ENCODE measurements around the gene SLC13A3. TPM values are rescaled to one million over a fixed set of nuclear protein-coding genes. Genes with fewer than 3 reads are reported as not detected.
A peak's percentile ranks its signal among the peaks of the same experiment; 100 is the strongest.

SLC13A3 gene
- total and polyA plus RNA-seq, 2 donors from 2014 or later = 31.5 to 241 TPM

DNA sequence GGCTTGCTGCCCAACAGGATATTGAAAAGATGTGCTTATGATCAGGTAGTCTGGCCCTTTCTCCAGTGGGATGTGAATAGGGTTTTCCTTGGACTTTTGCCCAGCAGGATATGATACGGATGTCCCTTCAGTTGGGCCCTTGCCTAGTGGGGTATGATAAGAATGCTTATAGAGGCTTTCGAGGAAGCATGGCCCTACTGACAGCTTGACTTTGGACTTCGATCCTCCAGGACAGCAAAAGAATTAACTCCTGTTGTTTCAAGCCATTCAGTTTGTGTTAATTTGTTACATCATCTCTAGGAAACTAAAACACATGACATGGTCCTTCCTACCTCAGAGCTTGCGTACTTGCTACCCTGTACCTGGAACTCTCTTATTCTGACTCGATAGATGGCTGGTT is 128.2 kb downstream of the SLC13A3 start:
- H3K27ac ChIP-seq (ENCODE audit: low read depth in 2 of 2, low read length in 2 of 2) = no peak overlapping the region
- DNase-seq = no peak
- intact Hi-C loops (cut with DNase I) = loop anchor here (5.0 kb wide), 1 partner anchor 154 kb away; no protein-coding TSS in a partner anchor
- TF ChIP-seq, protein P1, sequence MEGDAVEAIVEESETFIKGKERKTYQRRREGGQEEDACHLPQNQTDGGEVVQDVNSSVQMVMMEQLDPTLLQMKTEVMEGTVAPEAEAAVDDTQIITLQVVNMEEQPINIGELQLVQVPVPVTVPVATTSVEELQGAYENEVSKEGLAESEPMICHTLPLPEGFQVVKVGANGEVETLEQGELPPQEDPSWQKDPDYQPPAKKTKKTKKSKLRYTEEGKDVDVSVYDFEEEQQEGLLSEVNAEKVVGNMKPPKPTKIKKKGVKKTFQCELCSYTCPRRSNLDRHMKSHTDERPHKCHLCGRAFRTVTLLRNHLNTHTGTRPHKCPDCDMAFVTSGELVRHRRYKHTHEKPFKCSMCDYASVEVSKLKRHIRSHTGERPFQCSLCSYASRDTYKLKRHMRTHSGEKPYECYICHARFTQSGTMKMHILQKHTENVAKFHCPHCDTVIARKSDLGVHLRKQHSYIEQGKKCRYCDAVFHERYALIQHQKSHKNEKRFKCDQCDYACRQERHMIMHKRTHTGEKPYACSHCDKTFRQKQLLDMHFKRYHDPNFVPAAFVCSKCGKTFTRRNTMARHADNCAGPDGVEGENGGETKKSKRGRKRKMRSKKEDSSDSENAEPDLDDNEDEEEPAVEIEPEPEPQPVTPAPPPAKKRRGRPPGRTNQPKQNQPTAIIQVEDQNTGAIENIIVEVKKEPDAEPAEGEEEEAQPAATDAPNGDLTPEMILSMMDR (IDR thresholded peaks at IDR 0.05; ENCODE audit: borderline replicate concordance, extremely low read depth, insufficient read depth) = no peak
- FAIRE-seq = no peak
- H3K4me3 ChIP-seq (ENCODE audit: low read length in 3 of 3) = no peak overlapping the region
- H3K4me1 ChIP-seq (ENCODE audit: control insufficient read depth in 2 of 3, insufficient read depth in 2 of 3, low read depth in 1 of 3, low read length in 3 of 3) = peaks cover 0 to 3% (median 0%) of the 10 kb centered on the region in 3 donors
- no peaks in the 10 kb centered on the region for H3K27me3 ChIP-seq (ENCODE audit: control insufficient read depth, insufficient read depth, low read length)
- H3K9ac ChIP-seq (ENCODE audit: low read length in 3 of 3) = no peak overlapping the region
- no peaks in the 10 kb centered on the region for H3K9me3 ChIP-seq (ENCODE audit: control insufficient read depth in 2 of 3, insufficient read depth in 1 of 3, low read length in 3 of 3)
- H3K36me3 ChIP-seq (ENCODE audit: control insufficient read depth in 2 of 3, insufficient read depth in 3 of 3, low read length in 3 of 3) = no peaks in the 10 kb centered on the region

DNA sequence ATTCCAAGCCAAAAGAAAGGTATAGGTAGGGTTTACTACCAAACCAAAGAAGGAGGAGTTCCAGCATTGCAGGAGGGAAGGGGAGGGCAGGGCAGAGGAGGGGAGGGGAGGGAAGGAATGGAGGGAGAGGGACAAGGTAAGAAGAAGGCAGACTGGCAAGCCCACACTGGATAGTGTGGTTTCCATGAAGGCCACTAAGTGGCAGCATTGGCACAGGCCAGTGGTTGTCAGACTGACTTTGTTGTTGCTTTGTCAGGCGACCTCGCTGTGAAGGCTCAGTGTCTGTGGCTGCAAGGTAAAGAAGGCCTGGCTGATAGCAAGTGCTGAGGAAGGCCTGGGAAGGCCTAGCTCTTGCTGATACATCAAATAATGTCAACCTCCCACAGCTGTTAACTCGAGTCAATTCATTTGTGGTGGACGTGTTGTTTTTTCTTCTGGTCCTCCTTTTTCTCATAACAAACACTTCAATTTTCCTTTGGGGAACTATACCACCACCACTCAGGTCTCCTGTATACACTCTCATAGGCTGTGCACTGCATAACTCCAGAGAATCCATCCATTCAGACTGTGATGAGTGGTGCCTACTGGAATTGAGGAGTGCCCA is 130.2 kb downstream of the SLC13A3 start:
- intact Hi-C loops (cut with DNase I) = loop anchor here (5.0 kb wide), 1 partner anchor 156 kb away; no protein-coding TSS in a partner anchor
- TF ChIP-seq, protein P1 (IDR thresholded peaks at IDR 0.05; ENCODE audit: borderline replicate concordance, extremely low read depth, insufficient read depth) = peak; percentile 80
- peaks cover 0 to 3% (median 0%) of the 10 kb centered on the region in 3 donors for H3K4me1 ChIP-seq (ENCODE audit: control insufficient read depth in 2 of 3, insufficient read depth in 2 of 3, low read depth in 1 of 3, low read length in 3 of 3)
- FAIRE-seq = no peak
- no peaks in the 10 kb centered on the region for H3K36me3 ChIP-seq (ENCODE audit: control insufficient read depth in 2 of 3, insufficient read depth in 3 of 3, low read length in 3 of 3)
- no peak overlapping the region for H3K4me3 ChIP-seq (ENCODE audit: low read length in 3 of 3)
- no peaks in the 10 kb centered on the region for H3K27me3 ChIP-seq (ENCODE audit: control insufficient read depth, insufficient read depth, low read length)
- no peaks in the 10 kb centered on the region for H3K9me3 ChIP-seq (ENCODE audit: control insufficient read depth in 2 of 3, insufficient read depth in 1 of 3, low read length in 3 of 3)
- H3K27ac ChIP-seq (ENCODE audit: low read depth in 2 of 2, low read length in 2 of 2) = no peak overlapping the region
- peak in 4 of 5 donors; percentile 33 to 58 (median 48) for DNase-seq
- H3K9ac ChIP-seq (ENCODE audit: low read length in 3 of 3) = no peak overlapping the region

DNA sequence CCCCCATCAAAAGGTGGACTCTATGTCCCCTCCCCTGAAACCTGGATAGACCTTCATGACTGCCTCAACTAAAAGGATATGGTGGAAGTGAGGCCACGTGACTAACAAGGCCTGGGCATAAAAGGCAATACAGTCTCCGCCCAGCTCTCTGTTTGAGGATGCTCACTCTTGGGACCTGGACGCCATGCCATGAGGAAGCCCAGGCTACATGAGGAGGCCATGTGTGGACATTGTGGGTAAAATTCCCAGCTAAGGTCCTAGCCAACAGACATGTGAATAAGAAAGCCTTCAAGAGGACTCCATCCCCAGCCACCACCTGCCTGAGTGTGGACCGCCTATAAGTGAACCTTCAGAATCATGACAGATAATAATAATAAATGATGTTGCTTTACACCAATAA is 130.7 kb downstream of the SLC13A3 start:
- TF ChIP-seq, protein P1 (IDR thresholded peaks at IDR 0.05; ENCODE audit: borderline replicate concordance, extremely low read depth, insufficient read depth) = no peak
- no peak overlapping the region for H3K4me3 ChIP-seq (ENCODE audit: low read length in 3 of 3)
- H3K4me1 ChIP-seq (ENCODE audit: control insufficient read depth in 2 of 3, insufficient read depth in 2 of 3, low read depth in 1 of 3, low read length in 3 of 3) = peaks cover 0 to 3% (median 0%) of the 10 kb centered on the region in 3 donors
- FAIRE-seq (no peak), DNase-seq (no peak)
- no peaks in the 10 kb centered on the region for H3K9me3 ChIP-seq (ENCODE audit: control insufficient read depth in 2 of 3, insufficient read depth in 1 of 3, low read length in 3 of 3)
- H3K36me3 ChIP-seq (ENCODE audit: control insufficient read depth in 2 of 3, insufficient read depth in 3 of 3, low read length in 3 of 3) = no peaks in the 10 kb centered on the region
- H3K27ac ChIP-seq (ENCODE audit: low read depth in 2 of 2, low read length in 2 of 2) = no peak overlapping the region
- intact Hi-C loops (cut with DNase I) = loop anchor here (5.0 kb wide), 1 partner anchor 157 kb away; no protein-coding TSS in a partner anchor
- H3K27me3 ChIP-seq (ENCODE audit: control insufficient read depth, insufficient read depth, low read length) = no peaks in the 10 kb centered on the region
- no peak overlapping the region for H3K9ac ChIP-seq (ENCODE audit: low read length in 3 of 3)
